OCI-LY7 (cell line): ENCODE measurements around the gene PTPRF. TPM values are rescaled to one million over a fixed set of nuclear protein-coding genes. Genes with fewer than 3 reads are reported as not detected.

ENCODE experiments used
- BruUV-seq: library from RNA; stranded (reverse); fragments of 400-500 nt; replicated peaks from 2 replicates; lab custom pipeline; 2021; lab: Mats Ljungman, UMichigan
- CTCF ChIA-PET: fragments of 300-600 bp; sonication (Branson Sonifier 250); formaldehyde crosslinking; loops from one replicate; lab custom pipeline; 2022; ENCODE audit warnings: antibody characterized with exemption; ENCODE audit not compliant: unreplicated experiment; lab: Charles Lee
- POLR2A ChIA-PET: fragments of 300-600 bp; sonication (Branson Sonifier 250); formaldehyde crosslinking; loops from one replicate; lab custom pipeline; 2022; ENCODE audit warnings: antibody characterized with exemption; lab: Charles Lee
- DNase-seq: peaks from one replicate; pipeline ENCODE4 v3.0.0-alpha.2; 2015; ENCODE audit warnings: low spot score
- H2AFZ ChIP-seq: fragments of 200-600 bp; sonication (generic), shearing (Covaris generic); 2 replicates; pipeline ENCODE4 v1.6.1; 2014; ENCODE audit warnings: mild to moderate bottlenecking, antibody characterized with exemption, low read length, moderate library complexity
- H3K27ac ChIP-seq: fragments of 200-600 bp; sonication (generic); 2 replicates; pipeline ENCODE4 v1.5.1; 2014; ENCODE audit warnings: mixed run types, low read depth, mild to moderate bottlenecking, moderate library complexity, low read length, inconsistent platforms; ENCODE audit not compliant: poor library complexity, severe bottlenecking
- H3K36me3 ChIP-seq: fragments of 200-600 bp; sonication (generic); 2 replicates; pipeline ENCODE4 v1.6.1; 2014; ENCODE audit warnings: mild to moderate bottlenecking, antibody characterized with exemption, low read length, moderate library complexity, mixed read lengths; ENCODE audit not compliant: insufficient read depth
- H3K4me1 ChIP-seq: fragments of 200-600 bp; sonication (generic); 2 replicates; pipeline ENCODE4 v1.5.1; 2014; ENCODE audit warnings: mild to moderate bottlenecking, low read length; ENCODE audit not compliant: insufficient read depth, poor library complexity, severe bottlenecking
- H3K4me2 ChIP-seq: fragments of 200-600 bp; sonication (generic); 2 replicates; pipeline ENCODE4 v1.6.1; 2014; ENCODE audit warnings: mild to moderate bottlenecking, low read length
- H3K4me3 ChIP-seq: fragments of 200-600 bp; sonication (generic); 2 replicates; pipeline ENCODE4 v1.5.1; 2014; ENCODE audit warnings: mild to moderate bottlenecking, low read depth, low read length; ENCODE audit not compliant: poor library complexity, severe bottlenecking
- H3K79me2 ChIP-seq: fragments of 200-600 bp; sonication (generic); 2 replicates; pipeline ENCODE4 v1.6.1; 2016; ENCODE audit warnings: low read depth, mild to moderate bottlenecking, low read length, moderate library complexity, mixed read lengths; ENCODE audit not compliant: insufficient read depth
- H3K9me2 ChIP-seq: fragments of 200-600 bp; sonication (generic); 2 replicates; pipeline ENCODE4 v1.6.1; 2016; ENCODE audit warnings: mild to moderate bottlenecking, low read length, mixed read lengths; ENCODE audit not compliant: insufficient read depth
- H3K9me3 ChIP-seq: fragments of 200-600 bp; sonication (generic); 2 replicates; pipeline ENCODE4 v1.6.1; 2014; ENCODE audit warnings: mild to moderate bottlenecking, mixed run types, low read length, mixed read lengths
- H4K20me1 ChIP-seq: fragments of 200-600 bp; sonication (generic); 2 replicates; pipeline ENCODE4 v1.6.1; 2014; ENCODE audit warnings: mild to moderate bottlenecking, antibody characterized with exemption, low read length, moderate library complexity, mixed read lengths; ENCODE audit not compliant: insufficient read depth
- CTCF ChIP-seq: fragments of 200-600 bp; sonication (generic); conservative IDR thresholded peaks from 2 replicates; pipeline ENCODE4 v1.5.1; 2014; ENCODE audit warnings: mild to moderate bottlenecking, antibody characterized with exemption, low read length, moderate library complexity, mixed read lengths
- EZH2phosphoT487 ChIP-seq: fragments of 200-600 bp; sonication (generic); IDR thresholded peaks from 2 replicates; pipeline ENCODE4 v1.6.1; 2018; ENCODE audit warnings: low read depth, borderline replicate concordance, mild to moderate bottlenecking, mixed run types, antibody characterized with exemption, low read length, moderate library complexity, mixed read lengths
- intact Hi-C: fragments of 100-400 bp; cut with micrococcal nuclease; formaldehyde crosslinking; loops from one replicate; pipeline ENCODE4 v1.10.0; 2022; ENCODE audit not compliant: unreplicated experiment
- total RNA-seq, 2 experiments: library from RNA; depleted of rRNA in 1 of 2; stranded (reverse); fragments of >200 nt in 1 of 2; shearing (Covaris generic) in 1 of 2; gene quantifications; 2 replicates each; pipeline ENCODE4 v1.2.3, GENCODE V29; 2014 to 2022

Gene PTPRF
- total RNA-seq, 2 experiments from 2014 or later: 0.06 to 0.48 TPM

- Histone ChIP-seq H3K4me3 (no peak overlapping the region), H3K4me2 (no peak overlapping the region), H3K36me3 (no peaks in the 10 kb centered on the region), H2AFZ (no peak overlapping the region), H4K20me1 (no peaks in the 10 kb centered on the region), H3K9me3 (no peaks in the 10 kb centered on the region), H3K4me1 (no peaks in the 10 kb centered on the region), H3K9me2 (no peaks in the 10 kb centered on the region), H3K27ac (no peak overlapping the region), H3K79me2 (no peaks in the 10 kb centered on the region)
- TF ChIP-seq EZH2phosphoT487: no peak
- TF ChIP-seq CTCF: no peak
- intact Hi-C loops: no loop called here
- DNase-seq: no peak
- POLR2A ChIA-PET: no interaction called here
- CTCF ChIA-PET: no interaction called here
- no TSS peak for BruUV-seq
Measured at GRCh38 chr1:43552813-43553212, 22.1 kb downstream of the PTPRF start.

DNA sequence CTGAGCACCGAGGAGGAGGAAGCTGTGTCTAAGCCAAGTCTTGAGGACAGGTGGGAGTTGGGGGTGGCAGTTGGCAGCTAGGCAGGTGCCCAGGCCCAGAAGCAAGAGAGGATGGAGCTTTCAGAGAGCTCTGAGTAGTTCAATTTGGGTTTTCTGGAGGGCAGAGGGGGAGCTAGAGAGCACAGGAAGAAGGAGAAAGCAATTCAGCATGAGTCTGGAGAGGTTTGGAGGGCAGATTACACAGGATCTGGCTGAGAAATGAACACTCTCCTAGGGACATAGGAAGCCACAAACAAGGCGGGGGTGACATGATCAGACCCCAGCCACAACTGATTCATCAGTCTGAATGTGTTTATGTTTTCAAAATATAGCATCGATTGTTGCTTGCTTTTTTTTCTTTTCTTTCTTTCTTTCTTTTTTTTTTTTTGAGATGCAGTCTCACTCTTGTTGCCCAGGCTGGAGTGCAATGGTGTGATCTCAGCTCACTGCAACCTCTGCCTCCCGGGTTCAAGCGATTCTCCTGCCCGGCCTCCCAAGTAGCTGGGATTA, 23.8 kb downstream of the PTPRF start:
- TF ChIP-seq EZH2phosphoT487 (no peak), CTCF (peak; percentile 74)
- no peaks in the 10 kb centered on the region for H3K4me1 ChIP-seq
- no peaks in the 10 kb centered on the region for H3K79me2 ChIP-seq
- no peaks in the 10 kb centered on the region for H3K36me3 ChIP-seq
- no peak overlapping the region for H3K27ac ChIP-seq
- H2AFZ ChIP-seq: no peak overlapping the region
- no TSS peak for BruUV-seq
- intact Hi-C loops: no loop called here
- H3K4me2 ChIP-seq: no peak overlapping the region
- ChIA-PET CTCF (interaction anchor here (1.0 kb wide), 1 partner anchor 35 kb away, joined by 3 read pairs; no protein-coding TSS in a partner anchor), POLR2A (no interaction called here)
- H3K9me2 ChIP-seq: no peaks in the 10 kb centered on the region
- peak; percentile 50 for DNase-seq
- H4K20me1 ChIP-seq: no peaks in the 10 kb centered on the region
- no peak overlapping the region for H3K4me3 ChIP-seq
- no peaks in the 10 kb centered on the region for H3K9me3 ChIP-seq

DNA sequence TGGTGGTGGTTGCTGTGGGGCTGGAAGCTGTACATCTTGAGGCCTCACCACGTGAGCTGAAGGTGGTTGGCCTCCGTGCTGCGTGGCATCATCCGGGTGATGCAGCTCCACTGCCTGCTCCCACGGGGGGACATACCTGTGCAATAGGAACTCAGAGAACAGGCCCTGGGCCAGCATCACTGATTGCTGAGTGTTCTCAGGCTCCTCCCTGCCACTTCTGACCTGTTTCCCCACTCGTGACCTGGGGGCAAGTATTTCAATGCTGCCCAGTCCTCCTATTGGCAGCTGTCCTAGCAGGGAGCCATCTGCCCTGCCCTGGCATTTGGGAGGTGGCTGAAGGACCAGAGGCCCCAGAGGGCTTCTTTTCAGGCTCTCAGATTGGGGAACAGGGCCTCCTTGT, 26.1 kb downstream of the PTPRF start:
- no peak overlapping the region for H3K27ac ChIP-seq
- H3K4me1 ChIP-seq: no peaks in the 10 kb centered on the region
- ChIA-PET POLR2A (no interaction called here), CTCF (no interaction called here)
- intact Hi-C loops: no loop called here
- no peaks in the 10 kb centered on the region for H4K20me1 ChIP-seq
- H3K79me2 ChIP-seq: no peaks in the 10 kb centered on the region
- no TSS peak for BruUV-seq
- no peak for DNase-seq
- no peak overlapping the region for H3K4me3 ChIP-seq
- no peak overlapping the region for H3K4me2 ChIP-seq
- no peaks in the 10 kb centered on the region for H3K9me3 ChIP-seq
- H3K36me3 ChIP-seq: no peaks in the 10 kb centered on the region
- TF ChIP-seq CTCF (no peak), EZH2phosphoT487 (no peak)
- H3K9me2 ChIP-seq: no peaks in the 10 kb centered on the region
- H2AFZ ChIP-seq: no peak overlapping the region
